GM19240 (cell line): ENCODE measurements around the gene PNPLA8.

Experiments
- DNase-seq: peaks from one replicate; pipeline ENCODE4 v3.0.0; 2011; ENCODE audit warnings: low spot score; ENCODE audit not compliant: insufficient read length

Gene PNPLA8

DNA sequence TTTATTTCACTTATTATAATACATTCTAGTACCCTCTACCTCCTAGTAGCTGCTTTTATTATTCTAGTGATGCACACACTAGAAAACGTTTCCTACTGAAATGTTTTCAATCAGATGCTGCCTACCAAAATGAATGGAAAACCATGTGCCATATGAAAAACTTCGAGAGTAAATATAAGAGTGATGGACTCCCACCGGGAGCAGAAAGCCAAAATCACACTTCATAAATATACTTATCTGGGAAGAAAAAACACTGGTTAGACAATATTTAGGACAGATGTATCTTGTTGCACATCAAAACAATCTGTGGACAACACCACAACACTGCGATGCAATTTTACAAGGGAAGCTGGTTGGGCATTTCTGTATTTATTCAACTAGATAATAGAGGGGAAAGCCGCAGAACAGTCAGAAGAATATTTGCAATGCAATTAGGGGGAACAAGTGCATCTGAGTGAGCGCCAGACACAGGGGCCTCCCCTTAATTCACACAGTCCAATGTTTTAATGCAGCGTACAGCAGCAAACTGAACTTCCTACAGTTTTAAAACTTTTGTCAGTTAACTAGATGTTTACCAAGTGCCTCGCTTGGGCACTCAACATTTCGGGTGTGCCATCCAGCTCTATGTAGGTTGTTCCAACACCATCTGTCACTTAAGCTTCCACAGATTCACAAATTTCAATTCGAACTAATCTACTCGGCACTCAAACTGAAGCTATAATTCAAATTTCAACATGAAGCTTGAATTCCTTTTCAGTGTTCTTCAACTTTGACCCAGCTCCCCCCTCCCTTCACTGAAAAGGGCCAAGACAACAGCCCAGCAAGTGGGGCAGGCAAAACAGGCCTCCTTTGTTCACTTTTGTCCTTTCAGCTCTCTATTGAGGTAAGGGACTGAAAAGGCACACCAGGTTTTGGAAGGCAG is 77.1 kb downstream of the PNPLA8 start:
- DNase-seq, result no peak

DNA sequence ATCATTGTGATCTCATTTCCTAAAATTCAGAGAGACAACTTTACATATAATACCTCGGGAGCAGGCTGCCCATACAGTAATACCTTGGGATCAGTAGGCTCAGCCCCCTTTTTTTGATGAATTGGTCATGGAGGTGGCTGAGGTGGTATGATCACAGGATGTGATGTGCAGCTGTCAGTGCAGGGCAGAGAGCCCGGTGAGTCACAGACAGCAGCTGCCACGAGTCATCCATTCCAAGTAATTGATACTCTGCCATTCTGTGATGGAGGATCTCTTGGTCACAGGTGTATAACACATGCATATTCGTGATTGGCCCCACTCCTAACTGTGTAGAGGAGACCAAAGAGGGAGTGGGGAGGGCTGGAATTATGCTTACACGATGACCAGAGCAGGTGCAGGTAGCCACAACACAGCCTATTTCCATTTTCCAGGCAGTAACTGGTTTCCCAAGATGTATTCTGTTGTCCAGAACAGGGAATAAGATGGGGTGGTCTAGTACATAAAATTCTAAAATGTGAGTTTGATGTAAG is 83.8 kb downstream of the PNPLA8 start:
- DNase-seq, result no peak

DNA sequence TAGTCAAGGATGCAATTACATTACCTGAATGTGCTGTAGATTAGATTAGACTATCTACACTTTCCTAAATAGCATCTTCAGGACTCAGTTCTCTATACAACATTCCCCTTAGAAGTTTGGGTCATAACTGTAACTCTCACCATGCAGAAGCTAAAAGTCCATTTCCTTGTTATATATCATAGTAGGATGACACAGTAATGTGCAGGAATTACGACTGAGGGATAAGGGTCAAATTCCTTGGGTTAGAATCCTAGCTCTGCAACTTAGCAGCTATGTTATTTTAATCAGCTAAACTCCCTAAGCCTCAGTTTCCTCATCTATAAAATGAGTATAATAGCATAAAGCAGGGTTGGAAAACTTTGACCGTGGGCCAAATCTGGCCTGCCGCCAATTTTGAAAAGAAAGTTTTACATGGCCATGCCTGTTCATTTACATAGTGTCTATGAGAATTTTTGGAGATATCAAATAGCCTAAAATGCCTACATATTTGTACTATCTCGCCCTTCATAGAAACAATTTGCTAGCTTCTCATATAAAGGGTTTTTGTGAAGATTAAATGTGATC is 84.5 kb downstream of the PNPLA8 start:
- no peak for DNase-seq

DNA sequence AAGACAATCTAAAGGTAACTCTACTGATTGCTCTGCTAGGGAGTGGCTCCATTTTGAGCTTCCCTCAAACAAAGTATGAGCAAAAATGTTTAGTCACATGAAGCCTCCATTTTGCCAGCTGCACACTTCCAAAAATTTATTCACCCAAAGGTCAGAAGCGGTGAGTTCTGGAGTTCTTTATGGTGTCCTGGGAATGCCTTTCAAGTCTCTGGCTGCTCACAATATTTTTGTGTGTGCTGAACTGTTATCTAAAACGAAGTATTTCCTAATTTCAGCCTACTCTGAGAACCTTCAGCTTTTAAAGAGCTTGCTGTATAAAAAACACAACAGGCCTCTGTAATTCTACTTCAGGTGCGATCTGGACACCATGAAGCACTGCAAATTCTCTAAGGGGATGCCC is 85.3 kb downstream of the PNPLA8 start:
- DNase-seq, result no peak

DNA sequence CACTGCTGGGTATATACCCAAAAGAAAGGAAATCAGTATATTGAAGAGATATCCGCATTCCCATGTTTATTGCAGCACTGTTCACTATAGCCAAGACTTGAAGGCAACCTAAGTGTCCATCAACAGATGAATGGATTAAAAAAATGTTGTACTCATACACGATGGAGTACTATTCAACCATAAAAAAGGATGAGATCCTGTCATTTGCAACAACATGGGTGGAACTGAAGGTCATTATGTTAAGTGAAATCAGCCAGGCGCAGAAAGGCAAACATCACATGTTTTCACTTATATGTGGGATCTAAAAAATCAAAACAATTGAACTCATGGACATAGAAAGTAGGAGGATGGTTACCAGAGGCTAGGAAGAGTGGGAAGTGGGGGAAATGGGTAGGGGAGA is 89.0 kb downstream of the PNPLA8 start:
- DNase-seq, result no peak

DNA sequence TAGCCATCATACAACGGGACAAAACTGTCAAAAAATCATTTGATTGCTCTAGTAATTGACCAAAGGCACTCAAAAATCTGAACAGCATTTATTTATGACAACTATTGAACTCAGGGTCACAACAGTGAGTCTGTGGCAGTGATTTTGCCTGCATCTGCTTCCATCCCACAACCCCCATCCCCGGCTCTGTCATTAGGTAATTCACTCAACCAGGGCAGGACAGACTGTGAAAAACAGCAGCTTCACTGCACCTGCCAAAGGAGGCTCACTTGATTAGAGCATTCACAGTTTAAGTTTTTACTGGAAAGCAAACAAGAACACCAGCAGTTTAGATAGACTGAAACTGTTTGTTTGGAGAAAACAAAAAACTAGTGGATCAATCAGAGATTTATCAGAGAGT is 91.9 kb downstream of the PNPLA8 start:
- no peak for DNase-seq

DNA sequence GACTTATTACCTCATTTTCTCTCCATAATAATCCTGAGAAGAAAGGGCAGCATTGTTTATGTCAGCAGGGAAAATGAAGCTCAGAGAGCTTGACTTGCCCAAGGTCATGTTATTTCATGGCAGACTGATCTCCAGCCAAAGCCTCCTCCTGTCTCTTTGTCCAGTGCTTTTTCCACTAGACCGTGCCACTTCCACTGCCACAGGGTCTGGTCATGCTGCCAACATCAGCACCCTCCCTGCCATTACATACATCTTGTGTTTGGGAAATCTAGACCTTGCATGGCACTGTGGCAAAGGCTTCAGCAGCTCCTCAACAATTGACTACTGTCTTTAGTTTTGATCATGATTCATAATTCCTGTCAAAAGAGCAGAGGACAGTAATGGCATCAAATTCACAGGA is 94.8 kb downstream of the PNPLA8 start:
- DNase-seq, result no peak

DNA sequence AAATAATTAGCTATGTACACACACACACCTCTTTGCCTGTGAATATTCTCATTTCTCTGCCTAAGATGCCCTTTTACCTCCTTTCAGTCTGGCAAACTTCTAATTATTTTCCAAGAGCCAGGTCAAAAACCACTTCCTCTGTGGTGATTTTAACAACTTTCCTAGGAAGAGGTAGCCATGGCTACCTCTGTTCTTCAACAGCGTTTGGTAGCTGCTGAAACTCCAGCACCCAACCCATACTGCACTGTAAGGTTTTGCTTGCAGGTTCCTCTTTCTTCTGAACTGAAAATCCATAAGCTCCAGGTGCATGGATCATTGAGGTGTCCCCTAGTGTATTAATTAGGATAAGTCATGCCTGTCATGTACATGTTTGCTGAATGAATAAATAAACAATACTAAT is 95.3 kb downstream of the PNPLA8 start:
- no peak for DNase-seq

DNA sequence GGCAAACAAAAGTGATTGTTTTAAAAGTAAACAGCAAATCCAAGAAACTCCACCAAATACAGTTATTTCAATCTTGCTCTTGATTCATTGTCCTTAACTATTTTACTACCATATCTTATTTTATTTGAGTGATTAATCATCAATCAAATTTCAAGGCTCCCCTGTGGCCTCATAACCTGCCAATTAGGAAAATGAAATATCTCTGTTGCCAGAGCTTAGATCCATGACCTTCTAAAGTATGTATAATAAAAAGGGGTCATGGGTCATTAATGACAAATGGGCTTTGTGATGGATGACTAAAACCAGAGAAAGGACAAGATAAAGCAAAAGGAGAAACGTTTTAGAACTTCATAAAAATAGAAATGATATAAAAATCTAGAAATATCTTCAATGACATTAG is 98.2 kb downstream of the PNPLA8 start:
- no peak for DNase-seq

DNA sequence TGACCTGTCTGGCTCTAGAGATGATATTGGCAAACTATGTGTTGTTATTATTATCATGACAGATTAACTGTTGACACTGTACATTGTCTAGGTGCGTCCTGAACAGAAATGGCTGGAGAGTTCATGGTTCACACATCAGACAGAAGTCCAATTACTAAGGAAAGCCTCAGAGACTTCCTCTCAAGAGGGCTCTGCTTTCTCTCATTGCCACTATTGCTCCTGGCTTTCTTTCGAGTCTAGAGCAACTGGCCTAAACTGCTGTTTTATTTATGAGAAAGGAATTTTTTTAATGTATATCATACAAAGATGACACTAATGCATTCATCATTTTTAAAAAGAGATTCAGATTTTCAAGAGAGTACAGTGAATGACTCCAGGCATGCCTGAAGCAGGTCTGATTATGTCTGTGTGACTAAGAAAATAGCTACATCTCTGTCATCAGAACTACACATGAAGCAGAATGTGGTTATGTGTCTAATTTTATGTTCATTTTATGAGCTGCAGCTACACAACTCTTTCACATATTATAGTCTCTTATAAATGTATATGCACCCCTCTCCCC is 100.1 kb downstream of the PNPLA8 start:
- no peak for DNase-seq

DNA sequence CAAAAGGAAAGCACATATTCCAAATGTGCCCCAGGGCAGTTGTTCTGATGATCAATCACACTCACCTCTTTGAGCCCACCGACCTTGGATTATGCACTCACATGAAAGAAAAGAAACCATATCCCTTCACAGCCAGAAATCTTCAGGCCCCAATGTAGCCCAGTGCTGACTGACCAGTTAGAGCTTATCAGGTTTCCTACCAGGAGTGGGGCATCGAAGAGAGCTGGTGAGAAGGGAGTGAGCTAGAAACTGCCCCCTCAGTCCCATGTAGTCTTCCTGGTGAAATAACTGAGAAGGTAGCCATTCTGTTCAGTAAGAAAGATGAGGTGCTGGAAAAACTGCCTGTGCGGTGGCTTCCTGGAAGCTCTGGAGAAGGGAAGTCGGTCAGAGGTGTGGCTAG is 101.9 kb downstream of the PNPLA8 start:
- DNase-seq, result no peak

DNA sequence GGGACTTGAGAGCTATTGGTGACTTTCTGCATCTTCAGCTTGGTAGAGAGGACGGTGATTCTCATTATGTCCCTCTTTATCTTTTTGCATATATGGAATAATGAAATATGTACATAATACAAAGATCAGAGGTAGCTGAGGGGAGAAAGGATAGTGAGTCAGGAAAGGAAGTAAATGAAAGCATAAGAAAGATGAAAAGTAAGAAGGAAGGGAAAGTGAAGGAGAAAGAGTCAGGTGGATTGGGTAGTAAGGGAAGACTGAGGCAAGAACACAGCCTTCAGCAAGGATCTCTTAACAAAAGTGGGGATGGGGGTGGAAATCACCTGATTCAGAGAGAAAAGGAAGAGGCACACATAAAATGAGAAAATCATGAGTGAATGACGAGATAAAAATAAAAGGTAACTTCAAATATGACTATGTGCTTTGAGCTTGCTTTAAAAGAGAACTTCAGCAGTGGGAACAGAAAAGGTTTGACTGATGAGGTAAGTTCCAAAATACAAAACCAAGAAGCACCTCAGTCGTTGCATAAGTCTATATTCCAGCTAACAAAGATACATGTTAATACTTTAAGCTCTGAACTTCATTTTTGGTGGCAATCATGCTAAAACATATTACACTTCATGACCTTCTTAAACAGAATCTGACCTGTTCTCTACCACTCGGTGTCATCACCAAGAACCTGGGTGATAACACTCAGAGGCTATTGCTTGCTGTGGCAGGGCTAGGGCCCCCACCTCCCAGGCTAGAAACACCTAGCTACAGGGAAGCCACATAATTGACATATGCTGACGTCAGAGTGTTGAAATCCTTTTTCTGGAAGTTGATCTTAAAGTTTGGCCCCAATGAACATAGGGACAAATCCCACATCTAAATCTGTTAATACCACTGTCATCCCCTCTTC is 102.6 kb downstream of the PNPLA8 start:
- DNase-seq, result no peak

DNA sequence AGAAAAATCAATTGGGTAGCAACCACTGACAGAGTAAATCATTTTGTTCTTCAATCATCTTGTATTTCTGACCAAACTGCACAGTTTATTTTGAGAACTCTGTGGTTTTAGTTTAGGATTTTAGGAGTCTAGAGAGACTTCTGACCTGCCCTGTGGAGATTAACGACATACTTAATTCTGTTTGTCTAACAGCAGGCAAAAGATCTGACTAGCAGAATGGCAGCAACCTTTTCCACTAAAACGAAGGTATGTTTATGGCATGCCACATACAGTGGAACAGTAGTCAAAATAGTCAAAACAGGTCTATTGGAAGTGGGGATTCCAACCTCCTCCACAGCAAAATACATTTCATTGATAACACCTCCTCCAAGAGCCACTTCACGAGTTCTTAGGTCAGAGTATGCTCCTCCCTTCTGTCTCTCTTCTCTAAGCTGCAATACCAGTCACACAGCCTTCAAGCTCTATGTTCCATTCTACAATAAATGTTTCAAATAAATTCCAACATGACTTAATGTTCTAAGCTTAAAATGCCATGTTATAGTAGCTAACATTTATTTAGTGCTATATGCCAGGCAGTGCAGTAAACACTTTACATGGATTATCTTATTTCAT is 104.1 kb downstream of the PNPLA8 start:
- no peak for DNase-seq
